ENCODE data around the gene IGFLR1.

DNA sequence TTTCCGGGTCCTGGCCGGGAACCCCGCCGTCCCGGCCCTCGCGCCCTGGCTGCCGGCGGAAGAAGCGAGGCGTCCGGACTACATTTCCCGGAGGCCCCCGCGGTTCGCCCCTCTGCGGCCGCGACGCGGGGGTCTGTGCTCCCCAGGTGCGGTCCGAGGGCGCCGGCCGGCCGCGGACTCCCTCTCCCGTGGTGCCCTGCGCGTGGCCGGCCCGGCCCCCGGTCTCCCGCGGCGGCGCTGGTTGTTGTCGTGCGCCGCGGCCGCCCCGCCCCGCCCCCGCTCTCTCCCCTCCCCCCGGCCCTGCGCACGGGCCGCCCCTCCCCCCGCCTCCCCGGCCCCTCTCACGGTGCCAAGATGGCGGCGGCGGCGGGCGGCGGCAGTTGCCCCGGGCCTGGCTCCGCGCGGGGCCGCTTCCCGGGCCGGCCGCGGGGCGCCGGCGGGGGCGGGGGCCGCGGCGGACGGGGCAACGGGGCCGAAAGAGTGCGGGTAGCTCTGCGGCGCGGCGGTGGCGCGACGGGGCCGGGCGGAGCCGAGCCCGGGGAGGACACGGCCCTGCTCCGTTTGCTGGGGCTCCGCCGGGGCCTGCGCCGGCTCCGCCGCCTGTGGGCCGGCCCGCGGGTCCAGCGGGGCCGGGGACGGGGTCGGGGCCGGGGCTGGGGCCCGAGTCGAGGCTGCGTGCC lies 24.4 kb downstream of the IGFLR1 start, which contains the start of gene KMT2B:
- TF ChIP-seq CTCF (IDR thresholded peaks at IDR 0.05) (no peak), POLR2A (IDR thresholded peaks at IDR 0.05) (no peak)
